Measurements from ENCODE around the gene COIL. TPM values are rescaled to one million over a fixed set of nuclear protein-coding genes. Genes with fewer than 3 reads are reported as not detected.

Gene COIL
- total and polyA plus RNA-seq, 9 of the 15 experiments (the other 6 are each of a cell fraction or from before 2014, with no cell fraction given) = 23.9 to 41.3 (median 28.7) TPM

DNA sequence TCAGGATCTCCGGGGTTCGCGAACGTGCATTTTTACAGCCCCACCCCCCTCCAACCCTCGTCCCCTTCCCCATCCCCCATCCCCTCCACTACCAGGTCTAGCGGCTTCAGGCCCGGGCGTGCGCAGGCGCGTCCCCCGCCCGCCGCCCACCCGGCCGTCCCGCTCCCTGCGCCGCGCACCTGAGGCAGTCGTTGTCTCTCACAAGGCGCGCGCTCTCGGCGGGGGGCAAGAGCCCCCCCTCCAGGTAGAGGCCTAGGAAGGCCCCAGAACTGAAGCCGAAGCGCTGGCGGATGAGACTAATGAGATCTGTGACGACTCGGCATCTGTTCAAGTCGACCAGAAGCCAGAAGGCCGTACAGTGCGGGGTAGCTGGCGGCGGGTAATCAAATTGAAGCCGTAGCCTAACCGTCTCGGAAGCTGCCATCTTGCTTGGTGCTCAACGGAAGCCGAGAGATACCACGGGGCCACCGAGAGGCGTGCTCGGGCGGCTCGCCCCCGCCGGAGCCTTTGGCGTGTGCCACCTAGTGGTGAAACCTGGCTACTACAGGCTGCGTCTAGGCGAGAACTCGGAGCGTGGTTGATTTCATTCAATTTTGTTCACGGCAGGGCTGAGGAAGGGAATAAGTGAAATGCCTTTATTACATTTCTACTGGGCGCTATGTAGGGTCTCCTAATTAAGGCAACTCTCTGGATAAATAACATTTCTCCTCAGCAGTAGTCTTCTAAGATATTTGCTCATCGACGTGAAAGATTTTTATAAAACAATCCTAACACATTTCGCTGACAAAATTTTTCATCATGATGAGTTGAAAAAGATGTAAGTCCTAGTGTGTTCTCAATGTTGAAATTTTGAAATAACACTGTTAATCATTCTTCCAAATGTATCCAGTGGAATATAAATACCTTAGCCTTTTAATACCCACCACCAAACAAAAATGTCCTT is at the start of gene COIL (continued):
- TF ChIP-seq, protein P1, sequence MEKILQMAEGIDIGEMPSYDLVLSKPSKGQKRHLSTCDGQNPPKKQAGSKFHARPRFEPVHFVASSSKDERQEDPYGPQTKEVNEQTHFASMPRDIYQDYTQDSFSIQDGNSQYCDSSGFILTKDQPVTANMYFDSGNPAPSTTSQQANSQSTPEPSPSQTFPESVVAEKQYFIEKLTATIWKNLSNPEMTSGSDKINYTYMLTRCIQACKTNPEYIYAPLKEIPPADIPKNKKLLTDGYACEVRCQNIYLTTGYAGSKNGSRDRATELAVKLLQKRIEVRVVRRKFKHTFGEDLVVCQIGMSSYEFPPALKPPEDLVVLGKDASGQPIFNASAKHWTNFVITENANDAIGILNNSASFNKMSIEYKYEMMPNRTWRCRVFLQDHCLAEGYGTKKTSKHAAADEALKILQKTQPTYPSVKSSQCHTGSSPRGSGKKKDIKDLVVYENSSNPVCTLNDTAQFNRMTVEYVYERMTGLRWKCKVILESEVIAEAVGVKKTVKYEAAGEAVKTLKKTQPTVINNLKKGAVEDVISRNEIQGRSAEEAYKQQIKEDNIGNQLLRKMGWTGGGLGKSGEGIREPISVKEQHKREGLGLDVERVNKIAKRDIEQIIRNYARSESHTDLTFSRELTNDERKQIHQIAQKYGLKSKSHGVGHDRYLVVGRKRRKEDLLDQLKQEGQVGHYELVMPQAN (IDR thresholded peaks at IDR 0.05; ENCODE audit: borderline replicate concordance) = peak; percentile 52; the same call in 1 of the 2 replicates
- TF ChIP-seq, protein P2, sequence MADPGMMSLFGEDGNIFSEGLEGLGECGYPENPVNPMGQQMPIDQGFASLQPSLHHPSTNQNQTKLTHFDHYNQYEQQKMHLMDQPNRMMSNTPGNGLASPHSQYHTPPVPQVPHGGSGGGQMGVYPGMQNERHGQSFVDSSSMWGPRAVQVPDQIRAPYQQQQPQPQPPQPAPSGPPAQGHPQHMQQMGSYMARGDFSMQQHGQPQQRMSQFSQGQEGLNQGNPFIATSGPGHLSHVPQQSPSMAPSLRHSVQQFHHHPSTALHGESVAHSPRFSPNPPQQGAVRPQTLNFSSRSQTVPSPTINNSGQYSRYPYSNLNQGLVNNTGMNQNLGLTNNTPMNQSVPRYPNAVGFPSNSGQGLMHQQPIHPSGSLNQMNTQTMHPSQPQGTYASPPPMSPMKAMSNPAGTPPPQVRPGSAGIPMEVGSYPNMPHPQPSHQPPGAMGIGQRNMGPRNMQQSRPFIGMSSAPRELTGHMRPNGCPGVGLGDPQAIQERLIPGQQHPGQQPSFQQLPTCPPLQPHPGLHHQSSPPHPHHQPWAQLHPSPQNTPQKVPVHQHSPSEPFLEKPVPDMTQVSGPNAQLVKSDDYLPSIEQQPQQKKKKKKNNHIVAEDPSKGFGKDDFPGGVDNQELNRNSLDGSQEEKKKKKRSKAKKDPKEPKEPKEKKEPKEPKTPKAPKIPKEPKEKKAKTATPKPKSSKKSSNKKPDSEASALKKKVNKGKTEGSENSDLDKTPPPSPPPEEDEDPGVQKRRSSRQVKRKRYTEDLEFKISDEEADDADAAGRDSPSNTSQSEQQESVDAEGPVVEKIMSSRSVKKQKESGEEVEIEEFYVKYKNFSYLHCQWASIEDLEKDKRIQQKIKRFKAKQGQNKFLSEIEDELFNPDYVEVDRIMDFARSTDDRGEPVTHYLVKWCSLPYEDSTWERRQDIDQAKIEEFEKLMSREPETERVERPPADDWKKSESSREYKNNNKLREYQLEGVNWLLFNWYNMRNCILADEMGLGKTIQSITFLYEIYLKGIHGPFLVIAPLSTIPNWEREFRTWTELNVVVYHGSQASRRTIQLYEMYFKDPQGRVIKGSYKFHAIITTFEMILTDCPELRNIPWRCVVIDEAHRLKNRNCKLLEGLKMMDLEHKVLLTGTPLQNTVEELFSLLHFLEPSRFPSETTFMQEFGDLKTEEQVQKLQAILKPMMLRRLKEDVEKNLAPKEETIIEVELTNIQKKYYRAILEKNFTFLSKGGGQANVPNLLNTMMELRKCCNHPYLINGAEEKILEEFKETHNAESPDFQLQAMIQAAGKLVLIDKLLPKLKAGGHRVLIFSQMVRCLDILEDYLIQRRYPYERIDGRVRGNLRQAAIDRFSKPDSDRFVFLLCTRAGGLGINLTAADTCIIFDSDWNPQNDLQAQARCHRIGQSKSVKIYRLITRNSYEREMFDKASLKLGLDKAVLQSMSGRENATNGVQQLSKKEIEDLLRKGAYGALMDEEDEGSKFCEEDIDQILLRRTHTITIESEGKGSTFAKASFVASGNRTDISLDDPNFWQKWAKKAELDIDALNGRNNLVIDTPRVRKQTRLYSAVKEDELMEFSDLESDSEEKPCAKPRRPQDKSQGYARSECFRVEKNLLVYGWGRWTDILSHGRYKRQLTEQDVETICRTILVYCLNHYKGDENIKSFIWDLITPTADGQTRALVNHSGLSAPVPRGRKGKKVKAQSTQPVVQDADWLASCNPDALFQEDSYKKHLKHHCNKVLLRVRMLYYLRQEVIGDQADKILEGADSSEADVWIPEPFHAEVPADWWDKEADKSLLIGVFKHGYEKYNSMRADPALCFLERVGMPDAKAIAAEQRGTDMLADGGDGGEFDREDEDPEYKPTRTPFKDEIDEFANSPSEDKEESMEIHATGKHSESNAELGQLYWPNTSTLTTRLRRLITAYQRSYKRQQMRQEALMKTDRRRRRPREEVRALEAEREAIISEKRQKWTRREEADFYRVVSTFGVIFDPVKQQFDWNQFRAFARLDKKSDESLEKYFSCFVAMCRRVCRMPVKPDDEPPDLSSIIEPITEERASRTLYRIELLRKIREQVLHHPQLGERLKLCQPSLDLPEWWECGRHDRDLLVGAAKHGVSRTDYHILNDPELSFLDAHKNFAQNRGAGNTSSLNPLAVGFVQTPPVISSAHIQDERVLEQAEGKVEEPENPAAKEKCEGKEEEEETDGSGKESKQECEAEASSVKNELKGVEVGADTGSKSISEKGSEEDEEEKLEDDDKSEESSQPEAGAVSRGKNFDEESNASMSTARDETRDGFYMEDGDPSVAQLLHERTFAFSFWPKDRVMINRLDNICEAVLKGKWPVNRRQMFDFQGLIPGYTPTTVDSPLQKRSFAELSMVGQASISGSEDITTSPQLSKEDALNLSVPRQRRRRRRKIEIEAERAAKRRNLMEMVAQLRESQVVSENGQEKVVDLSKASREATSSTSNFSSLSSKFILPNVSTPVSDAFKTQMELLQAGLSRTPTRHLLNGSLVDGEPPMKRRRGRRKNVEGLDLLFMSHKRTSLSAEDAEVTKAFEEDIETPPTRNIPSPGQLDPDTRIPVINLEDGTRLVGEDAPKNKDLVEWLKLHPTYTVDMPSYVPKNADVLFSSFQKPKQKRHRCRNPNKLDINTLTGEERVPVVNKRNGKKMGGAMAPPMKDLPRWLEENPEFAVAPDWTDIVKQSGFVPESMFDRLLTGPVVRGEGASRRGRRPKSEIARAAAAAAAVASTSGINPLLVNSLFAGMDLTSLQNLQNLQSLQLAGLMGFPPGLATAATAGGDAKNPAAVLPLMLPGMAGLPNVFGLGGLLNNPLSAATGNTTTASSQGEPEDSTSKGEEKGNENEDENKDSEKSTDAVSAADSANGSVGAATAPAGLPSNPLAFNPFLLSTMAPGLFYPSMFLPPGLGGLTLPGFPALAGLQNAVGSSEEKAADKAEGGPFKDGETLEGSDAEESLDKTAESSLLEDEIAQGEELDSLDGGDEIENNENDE (IDR thresholded peaks at IDR 0.05; ENCODE audit: low read depth, low read length) = no peak
- TF ChIP-seq MAFF (IDR thresholded peaks at IDR 0.05; ENCODE audit: low read length) = no peak
- peak; percentile 94 for TF ChIP-seq LCOR (CRISPR knock-in tag; IDR thresholded peaks at IDR 0.05)
- peak; percentile 90 for TF ChIP-seq SUPT5H (IDR thresholded peaks at IDR 0.05)
- TF ChIP-seq PURB (CRISPR knock-in tag; IDR thresholded peaks at IDR 0.05; ENCODE audit: low read depth) = no peak
- TF ChIP-seq ARID1B (IDR thresholded peaks at IDR 0.05) = no peak; the same call in 1 of the 2 replicates
- TF ChIP-seq, protein P3, sequence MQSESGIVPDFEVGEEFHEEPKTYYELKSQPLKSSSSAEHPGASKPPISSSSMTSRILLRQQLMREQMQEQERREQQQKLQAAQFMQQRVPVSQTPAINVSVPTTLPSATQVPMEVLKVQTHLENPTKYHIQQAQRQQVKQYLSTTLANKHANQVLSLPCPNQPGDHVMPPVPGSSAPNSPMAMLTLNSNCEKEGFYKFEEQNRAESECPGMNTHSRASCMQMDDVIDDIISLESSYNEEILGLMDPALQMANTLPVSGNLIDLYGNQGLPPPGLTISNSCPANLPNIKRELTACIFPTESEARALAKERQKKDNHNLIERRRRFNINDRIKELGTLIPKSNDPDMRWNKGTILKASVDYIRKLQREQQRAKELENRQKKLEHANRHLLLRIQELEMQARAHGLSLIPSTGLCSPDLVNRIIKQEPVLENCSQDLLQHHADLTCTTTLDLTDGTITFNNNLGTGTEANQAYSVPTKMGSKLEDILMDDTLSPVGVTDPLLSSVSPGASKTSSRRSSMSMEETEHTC (IDR thresholded peaks at IDR 0.05) = no peak
- peak; percentile 85 for TF ChIP-seq L3MBTL2 (IDR thresholded peaks at IDR 0.05)
- peak; percentile 97 for TF ChIP-seq MTA3 (IDR thresholded peaks at IDR 0.05; ENCODE audit: borderline replicate concordance)
- TF ChIP-seq KHSRP (IDR thresholded peaks at IDR 0.05) = no peak
